Stomach (tissue), 9 donors: Measurements from ENCODE around the gene KIRREL3. TPM values are rescaled to one million over a fixed set of nuclear protein-coding genes. Genes with fewer than 3 reads are reported as not detected.

Experiments used
- DNase-seq, 2 donors: peaks; one replicate each; pipeline versions ENCODE4 v3.0.0 to v3.0.0-alpha.2; 2013 to 2019
- H3K27ac ChIP-seq, 5 donors: fragments of 200-600 bp in 4 of 5; sonication (generic) in 4 of 5; one replicate each; pipeline ENCODE4 v1.5.1; 2013 to 2019; ENCODE audit warnings: mild to moderate bottlenecking in 1 of 5, moderate library complexity in 1 of 5
- H3K27me3 ChIP-seq, 3 donors: fragments of 200-600 bp; sonication (generic); one replicate each; pipeline ENCODE4 v1.5.1; 2017 to 2019; ENCODE audit warnings: mixed run types in 1 of 3
- H3K36me3 ChIP-seq, 4 donors: fragments of 200-600 bp; sonication (generic); 1 replicate in 3 of 4; 2 replicates in 1 of 4; pipeline ENCODE4 v1.5.1; 2016 to 2019
- H3K4me1 ChIP-seq, 4 donors: fragments of 200-600 bp; sonication (generic); one replicate each; pipeline ENCODE4 v1.5.1; 2016 to 2019
- H3K4me3 ChIP-seq, 4 donors: fragments of 200-600 bp; sonication (generic) in 3 of 4; one replicate each; pipeline ENCODE4 v1.5.1; 2016 to 2019; ENCODE audit warnings: mild to moderate bottlenecking in 1 of 4
- H3K9me3 ChIP-seq, 4 donors: fragments of 200-600 bp; sonication (generic); one replicate each; pipeline ENCODE4 v1.5.1; 2016 to 2019
- CTCF ChIP-seq, 7 experiments: fragments of 450-650 bp in 4 of 7; fragments of 200-600 bp in 3 of 7; sonication (generic) in 3 of 7; IDR thresholded peaks; one replicate each; pipeline ENCODE4 v1.5.1; 2016 to 2019; ENCODE audit warnings: antibody characterized with exemption in 7 of 7, control low read depth in 2 of 7, mild to moderate bottlenecking in 1 of 7
- EP300 ChIP-seq: sonication (generic); formaldehyde crosslinking; IDR thresholded peaks from one replicate; pipeline ENCODE4 v1.6.1; 2017; ENCODE audit warnings: antibody characterized with exemption
- POLR2A ChIP-seq, 4 donors: fragments of 450-650 bp; IDR thresholded peaks; one replicate each; pipeline ENCODE4 v1.6.1; 2016; ENCODE audit warnings: antibody characterized with exemption in 4 of 4, control low read depth in 2 of 4, mild to moderate bottlenecking in 1 of 4, moderate library complexity in 1 of 4
- POLR2AphosphoS5 ChIP-seq, 3 donors: sonication (generic); formaldehyde crosslinking; IDR thresholded peaks; one replicate each; pipeline ENCODE4 v1.6.1; 2016; ENCODE audit warnings: antibody characterized with exemption in 3 of 3
- WGBS, 5 donors: extraction: QIAGEN DNeasy Blood & Tissue Kit in 3 of 5; methylation state at CpG; one replicate each; pipeline versions ENCODE4 v1.1.5 to v1.1.7; 2013 to 2018; 5-methylcytosine and 5-hydroxymethylcytosine counted together
- intact Hi-C: fragments of 100-400 bp; cut with DNase I; formaldehyde crosslinking; loops from one replicate; pipeline ENCODE4 v1.15.1; 2023; ENCODE audit warnings: low total_unique reads
- polyA plus RNA-seq, 3 donors: library from polyadenylated mRNA; stranded (reverse); fragments of 200-250 nt; gene quantifications; one replicate each; pipeline ENCODE4 v1.2.3, GENCODE V29; 2013
- total RNA-seq, 5 donors: library from RNA; depleted of rRNA; stranded (reverse); fragments of >200 nt; gene quantifications; one replicate each; pipeline versions ENCODE4 v1.1.0 to v1.2.3, GENCODE V29; 2014 to 2016
- donor health status: healthy with polysubstance abuse.
- donor health status: Bipolar disorder and iron deficiency.
- donor health status: healthy.

KIRREL3 gene
- total and polyA plus RNA-seq, 8 donors, result 0.10 to 1.7 (median 0.38) TPM; not detected in 4

GRCh38 chr11:126519764-126520734 lies 480.5 kb downstream of the KIRREL3 start:
- no peak overlapping the region for H3K27ac ChIP-seq
- DNase-seq, result no peak
- H3K27me3 ChIP-seq, result peaks cover 0 to 42% (median 0%) of the 10 kb centered on the region in 3 donors
- H3K4me3 ChIP-seq, result no peak overlapping the region
- no peaks in the 10 kb centered on the region for H3K4me1 ChIP-seq
- H3K36me3 ChIP-seq, result no peaks in the 10 kb centered on the region
- no peaks in the 10 kb centered on the region for H3K9me3 ChIP-seq
- WGBS, 5 donors, result 72 to 78% (median 73%) methylated on average over 24 to 25 of the region's 25 CpGs
- TF ChIP-seq POLR2A (IDR thresholded peaks at IDR 0.05) (no peak), CTCF (IDR thresholded peaks at IDR 0.05) (no peak), EP300 (no peak)
- intact Hi-C loops, result no loop called here

- H3K4me3 ChIP-seq, result no peak overlapping the region
- peaks cover 0 to 36% (median 0%) of the 10 kb centered on the region in 3 donors for H3K27me3 ChIP-seq
- no peaks in the 10 kb centered on the region for H3K9me3 ChIP-seq
- WGBS, 5 donors, result 77 to 86% (median 84%) methylated on average over 10 to 11 of the region's 11 CpGs
- no peak overlapping the region for H3K27ac ChIP-seq
- intact Hi-C loops, result no loop called here
- no peaks in the 10 kb centered on the region for H3K4me1 ChIP-seq
- no peaks in the 10 kb centered on the region for H3K36me3 ChIP-seq
- DNase-seq, result no peak
- TF ChIP-seq EP300, result no peak
- TF ChIP-seq POLR2A (IDR thresholded peaks at IDR 0.05), result no peak
- no peak for TF ChIP-seq CTCF (IDR thresholded peaks at IDR 0.05)
- TF ChIP-seq POLR2AphosphoS5 (IDR thresholded peaks at IDR 0.05), result no peak
Measured at GRCh38 chr11:126518972-126519690, 481.4 kb downstream of the KIRREL3 start.

GRCh38 chr11:126518071-126518971 lies 482.2 kb downstream of the KIRREL3 start:
- no peaks in the 10 kb centered on the region for H3K36me3 ChIP-seq
- no peaks in the 10 kb centered on the region for H3K9me3 ChIP-seq
- peaks cover 0 to 44% (median 0%) of the 10 kb centered on the region in 3 donors for H3K27me3 ChIP-seq
- no peak for DNase-seq
- intact Hi-C loops, result no loop called here
- no peak overlapping the region for H3K27ac ChIP-seq
- TF ChIP-seq CTCF (IDR thresholded peaks at IDR 0.05) (no peak), EP300 (no peak), POLR2A (IDR thresholded peaks at IDR 0.05) (no peak)
- WGBS, 5 donors, result 74 to 83% (median 79%) methylated on average over 18 to 20 of the region's 20 CpGs
- H3K4me1 ChIP-seq, result no peaks in the 10 kb centered on the region
- no peak overlapping the region for H3K4me3 ChIP-seq

GRCh38 chr11:126515501-126515900 lies 485.1 kb downstream of the KIRREL3 start:
- Histone ChIP-seq H3K27me3 (peaks cover 0 to 59% (median 0%) of the 10 kb centered on the region in 3 donors), H3K4me1 (no peaks in the 10 kb centered on the region), H3K4me3 (no peak overlapping the region), H3K36me3 (no peaks in the 10 kb centered on the region), H3K9me3 (no peaks in the 10 kb centered on the region), H3K27ac (no peak overlapping the region)
- no peak for DNase-seq
- TF ChIP-seq EP300 (no peak), CTCF (IDR thresholded peaks at IDR 0.05) (no peak), POLR2AphosphoS5 (IDR thresholded peaks at IDR 0.05) (no peak), POLR2A (IDR thresholded peaks at IDR 0.05) (no peak)
- WGBS, 5 donors, result 81 to 90% (median 88%) methylated on average over 5 of the region's 5 CpGs
- intact Hi-C loops, result no loop called here
